Upper lobe of left lung (tissue), 4 donors: ENCODE results near the gene COQ6.

ENCODE experiments used
- CTCF ChIP-seq, 6 experiments: fragments of 450-650 bp in 4 of 6; fragments of 200-600 bp in 2 of 6; sonication (generic) in 2 of 6; IDR thresholded peaks; one replicate each; pipeline ENCODE4 v1.5.1; 2016 to 2019; ENCODE audit warnings: antibody characterized with exemption in 6 of 6
- EP300 ChIP-seq, 4 donors: sonication (generic); formaldehyde crosslinking; IDR thresholded peaks; one replicate each; pipeline ENCODE4 v1.5.1; 2017; ENCODE audit warnings: antibody characterized with exemption in 4 of 4, control low read depth in 2 of 4
- POLR2A ChIP-seq, 4 donors: fragments of 450-650 bp; IDR thresholded peaks; one replicate each; pipeline ENCODE4 v1.5.1; 2016 to 2017; ENCODE audit warnings: antibody characterized with exemption in 4 of 4, mild to moderate bottlenecking in 2 of 4

DNA sequence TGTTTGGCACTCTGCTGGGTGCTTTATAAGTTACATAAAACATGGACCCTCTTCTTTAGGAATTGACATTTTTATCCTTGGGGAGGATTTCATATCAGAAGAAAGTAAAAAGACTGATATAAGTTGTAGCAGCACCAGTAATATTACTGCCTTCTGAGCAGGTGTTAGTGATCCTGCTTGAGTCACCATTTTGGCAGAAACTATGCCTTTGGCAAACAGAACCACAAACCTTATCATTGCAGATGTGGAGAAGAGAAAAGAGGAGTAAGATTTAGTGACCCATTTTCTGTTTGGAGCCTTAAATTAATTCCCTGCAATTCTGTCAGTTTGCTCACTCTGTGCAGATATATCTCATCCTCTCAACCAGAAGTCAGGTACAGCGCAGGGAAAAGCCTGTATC is 40.4 kb upstream of the COQ6 start:
- no peak for TF ChIP-seq CTCF (IDR thresholded peaks at IDR 0.05)
- TF ChIP-seq POLR2A (IDR thresholded peaks at IDR 0.05), result no peak
- no peak for TF ChIP-seq EP300 (IDR thresholded peaks at IDR 0.05)
